RWPE1 (cell line): ENCODE measurements around the gene RHOD.

Source experiments
- CTCF ChIA-PET: fragments of 350-600 bp; sonication (Branson Sonifier 250); formaldehyde crosslinking; extraction: SDS; loops from one replicate; lab custom pipeline; 2021; lab: Yijun Ruan, JAX
- POLR2A ChIA-PET: fragments of 400-600 bp; formaldehyde crosslinking; extraction: SDS; loops from one replicate; lab custom pipeline; 2020; ENCODE audit warnings: antibody characterized with exemption; ENCODE audit not compliant: low non-redundant PET; lab: Yijun Ruan, JAX
- DNase-seq: peaks from one replicate; pipeline ENCODE4 v3.0.0; 2012; ENCODE audit warnings: low spot score
- H3K27ac ChIP-seq: fragments of 450-650 bp; 2 replicates; pipeline ENCODE4 v1.5.1; 2017
- CTCF ChIP-seq: fragments of 450-650 bp; conservative IDR thresholded peaks from 2 replicates; pipeline ENCODE4 v1.5.1; 2017; ENCODE audit warnings: low read depth, mild to moderate bottlenecking

The RHOD gene

GRCh38 chr11:67056267-67057204 is at the start of gene RHOD:
TSS of gene RHOD (plus strand) at chr11:67056847. CDS start at chr11:67056903, 56 bp downstream.
- peak within 1 kb of the TSS; percentile 100 for H3K27ac ChIP-seq
- ChIA-PET POLR2A (no interaction called here), CTCF (interaction anchor here (0.6 to 1.3 kb wide), 4 partner anchors 12 to 208 kb away, joined by 3 to 5 read pairs (median 3); no protein-coding TSS in a partner anchor)
- TF ChIP-seq CTCF: no peak
- DNase-seq: peak; percentile 67

GRCh38 chr11:67007126-67007525 is 49.5 kb upstream of the RHOD start:
- ChIA-PET POLR2A (no interaction called here), CTCF (no interaction called here)
- peak overlapping the region; percentile 16; the same call in 1 of the 2 replicates for H3K27ac ChIP-seq
- DNase-seq: no peak
- no peak for TF ChIP-seq CTCF

GRCh38 chr11:67010296-67010905 is 46.2 kb upstream of the RHOD start:
- no peak for DNase-seq
- H3K27ac ChIP-seq: no peak overlapping the region
- POLR2A ChIA-PET: no interaction called here
- CTCF ChIA-PET: no interaction called here
- TF ChIP-seq CTCF: no peak

- ChIA-PET POLR2A (no interaction called here), CTCF (interaction anchor here (0.6 kb wide), 1 partner anchor 133 kb away, joined by 4 read pairs; no protein-coding TSS in a partner anchor)
- DNase-seq: no peak
- no peak for TF ChIP-seq CTCF
- peak overlapping the region; percentile 13; the same call in 1 of the 2 replicates for H3K27ac ChIP-seq
Observed at GRCh38 chr11:67013511-67014045, 43.1 kb upstream of the RHOD start.

GRCh38 chr11:67014343-67014742 is 42.3 kb upstream of the RHOD start:
- no peak for DNase-seq
- POLR2A ChIA-PET: no interaction called here
- no peak for TF ChIP-seq CTCF
- H3K27ac ChIP-seq: no peak overlapping the region
- CTCF ChIA-PET: no interaction called here

- ChIA-PET POLR2A (no interaction called here), CTCF (no interaction called here)
- DNase-seq: no peak
- no peak overlapping the region for H3K27ac ChIP-seq
- TF ChIP-seq CTCF: no peak
Observed at GRCh38 chr11:67015048-67015447, 41.6 kb upstream of the RHOD start.
